Inflammatory macrophage treated with lipopolysaccharide for 4 hours (primary cell): ENCODE measurements around the gene PODNL1.
"Not testable (repeated sequence)": the region's sequence is repeated elsewhere in the genome, so short reads cannot be mapped to it uniquely, and the experiment has no call there.

Experiments
- DNase-seq: peaks from one replicate; pipeline ENCODE4 v3.0.0-alpha.2; 2020

The PODNL1 gene

GRCh38 chr19:13938301-13939064 lies at the start of gene PODNL1:
Gene PODNL1 (minus strand): TSS chr19:13938417. CDS start chr19:13938181, 236 bp downstream.
- DNase-seq: no peak

- DNase-seq: peak; percentile 33
Observed at GRCh38 chr19:13987101-13987890, 49.1 kb upstream of the PODNL1 start.

GRCh38 chr19:13986348-13986904 lies 48.2 kb upstream of the PODNL1 start:
- DNase-seq: peak; percentile 95

GRCh38 chr19:13985771-13986347 lies 47.6 kb upstream of the PODNL1 start:
- DNase-seq: no peak

- peak; percentile 35 for DNase-seq
Observed at GRCh38 chr19:13984875-13985741, 46.9 kb upstream of the PODNL1 start.

GRCh38 chr19:13984186-13984585 lies 46.0 kb upstream of the PODNL1 start:
- DNase-seq: no peak

- DNase-seq: no peak
Observed at GRCh38 chr19:13983213-13983889, 45.1 kb upstream of the PODNL1 start.

GRCh38 chr19:13982773-13983172 lies 44.6 kb upstream of the PODNL1 start:
- DNase-seq: no peak

- no peak for DNase-seq
Observed at GRCh38 chr19:13981988-13982501, 43.8 kb upstream of the PODNL1 start.

- no peak for DNase-seq
Observed at GRCh38 chr19:13981467-13981866, 43.2 kb upstream of the PODNL1 start.

GRCh38 chr19:13981021-13981420 lies 42.8 kb upstream of the PODNL1 start:
- DNase-seq: no peak

- DNase-seq: no peak
Observed at GRCh38 chr19:13980340-13980739, 42.1 kb upstream of the PODNL1 start.

GRCh38 chr19:13979686-13980085 lies 41.5 kb upstream of the PODNL1 start:
- no peak for DNase-seq

GRCh38 chr19:13979244-13979615 lies 41.0 kb upstream of the PODNL1 start:
- DNase-seq: no peak

- no peak for DNase-seq
Observed at GRCh38 chr19:13978351-13979243, 40.4 kb upstream of the PODNL1 start.

- DNase-seq: no peak
Observed at GRCh38 chr19:13977803-13978202, 39.6 kb upstream of the PODNL1 start.

- DNase-seq: no peak
Observed at GRCh38 chr19:13976446-13976845, 38.2 kb upstream of the PODNL1 start.

- DNase-seq: no peak
Observed at GRCh38 chr19:13975870-13976269, 37.7 kb upstream of the PODNL1 start.

GRCh38 chr19:13974073-13974472 lies 35.9 kb upstream of the PODNL1 start:
- no peak for DNase-seq

GRCh38 chr19:13973479-13973878 lies 35.3 kb upstream of the PODNL1 start:
- DNase-seq: not testable (repeated sequence)
